Glomerular visceral epithelial cell (primary cell): Measurements from ENCODE around the gene FAM184B.

Source experiments
- DNase-seq: peaks from one replicate; pipeline ENCODE4 v3.0.0-alpha.2; 2016; ENCODE audit errors: extremely low spot score

FAM184B gene

DNA sequence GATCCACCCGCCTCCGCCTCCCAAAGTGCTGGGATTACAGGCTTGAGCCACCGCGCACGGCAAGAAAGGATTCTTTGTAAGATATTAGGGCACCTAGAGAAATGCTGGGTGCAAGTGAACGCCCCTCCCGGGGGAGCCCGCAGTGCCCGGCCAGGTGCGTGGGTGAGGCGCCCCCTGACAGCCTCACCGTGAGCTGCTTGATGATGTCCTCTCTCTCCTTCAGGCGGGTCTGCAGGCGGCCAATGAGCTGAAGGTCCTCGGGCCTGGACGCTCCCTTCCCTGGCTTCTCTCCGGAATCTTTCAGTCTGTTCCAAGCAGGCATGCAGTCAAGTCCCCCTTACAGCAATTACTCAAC, 145.1 kb downstream of the FAM184B start:
- no peak for DNase-seq

DNA sequence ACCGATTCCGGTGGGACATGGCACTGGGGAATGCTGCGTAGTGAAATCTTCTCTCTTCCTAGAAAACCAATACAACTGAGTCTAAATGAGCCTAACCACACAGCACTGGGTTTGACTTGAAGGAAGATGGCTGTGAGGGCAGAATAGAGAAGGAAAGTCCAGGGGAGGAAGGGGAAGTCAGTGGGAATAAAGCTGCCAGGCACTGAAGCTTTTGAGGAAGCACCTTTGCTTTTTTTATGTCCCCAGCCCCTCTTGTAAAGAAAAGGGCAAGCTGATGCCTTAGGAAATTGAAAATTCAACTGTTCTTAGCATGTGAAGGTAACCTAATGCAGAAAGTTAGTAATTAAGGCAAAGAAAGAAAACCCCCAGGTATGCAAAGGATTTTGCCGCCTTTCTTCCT, 146.4 kb downstream of the FAM184B start:
- DNase-seq, result no peak

GRCh38 chr4:17633600-17633999, 147.8 kb downstream of the FAM184B start:
- DNase-seq, result no peak

DNA sequence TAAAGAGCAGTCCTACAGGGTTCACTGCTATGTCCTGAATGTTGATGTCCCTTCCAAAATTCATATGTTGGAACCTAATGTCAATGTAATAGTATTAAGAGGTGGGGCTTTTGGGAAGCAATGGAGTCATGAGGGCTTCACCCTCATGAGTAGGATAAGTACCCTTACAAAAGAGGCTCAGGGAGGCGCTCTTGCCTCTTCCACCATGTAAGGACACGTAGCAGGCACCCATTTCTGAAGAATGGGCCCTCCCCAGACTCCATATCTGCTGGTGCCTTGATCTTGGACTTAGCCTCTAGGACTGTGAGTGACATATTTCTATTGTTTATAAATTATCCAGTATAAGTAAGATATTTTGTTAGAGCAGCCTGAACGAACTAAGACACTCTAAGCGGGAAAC, 151.2 kb downstream of the FAM184B start:
- DNase-seq, result no peak

DNA sequence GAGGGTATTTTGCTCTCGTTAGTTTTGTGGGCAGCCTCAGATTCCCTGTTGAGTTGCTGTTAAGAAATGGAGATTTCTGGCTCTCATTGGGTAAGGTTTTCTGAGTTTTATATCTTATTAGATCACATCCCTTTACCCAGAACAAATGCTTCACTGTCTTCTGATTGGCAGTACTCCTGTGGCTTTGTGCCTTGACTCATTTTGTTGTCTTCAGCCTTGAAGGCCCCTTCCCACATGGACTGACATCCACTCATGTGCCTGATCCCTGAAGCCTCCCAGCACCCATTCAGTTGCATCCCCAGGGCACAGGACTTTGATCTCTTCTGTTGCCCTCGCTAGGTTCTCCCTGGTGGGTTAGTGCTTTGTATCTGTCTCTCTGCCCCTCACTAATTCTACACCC, 156.6 kb downstream of the FAM184B start:
- DNase-seq, result no peak

DNA sequence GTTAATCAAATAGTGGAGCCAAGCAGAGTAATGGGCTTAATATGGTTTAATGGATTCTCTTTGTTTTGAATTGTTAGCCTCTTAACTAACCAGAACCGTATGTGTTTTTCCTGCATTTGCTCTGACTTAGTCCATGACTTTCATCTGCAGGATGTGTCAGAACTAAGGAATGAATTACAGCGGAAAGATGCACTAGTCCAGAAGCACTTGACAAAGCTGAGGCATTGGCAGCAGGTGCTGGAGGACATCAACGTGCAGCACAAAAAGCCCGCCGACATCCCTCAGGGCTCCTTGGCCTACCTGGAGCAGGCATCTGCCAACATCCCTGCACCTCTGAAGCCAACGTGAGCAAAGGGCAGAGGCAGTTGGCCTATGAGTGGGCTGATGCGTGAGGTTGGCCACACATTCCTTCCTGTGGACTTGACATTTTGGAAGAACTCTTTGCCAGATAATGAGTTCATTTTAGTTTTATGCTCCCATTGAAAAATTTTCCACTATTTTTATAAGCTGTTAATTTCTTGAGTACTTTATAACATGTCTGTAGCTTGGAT, 157.9 kb downstream of the FAM184B start:
- no peak for DNase-seq

DNA sequence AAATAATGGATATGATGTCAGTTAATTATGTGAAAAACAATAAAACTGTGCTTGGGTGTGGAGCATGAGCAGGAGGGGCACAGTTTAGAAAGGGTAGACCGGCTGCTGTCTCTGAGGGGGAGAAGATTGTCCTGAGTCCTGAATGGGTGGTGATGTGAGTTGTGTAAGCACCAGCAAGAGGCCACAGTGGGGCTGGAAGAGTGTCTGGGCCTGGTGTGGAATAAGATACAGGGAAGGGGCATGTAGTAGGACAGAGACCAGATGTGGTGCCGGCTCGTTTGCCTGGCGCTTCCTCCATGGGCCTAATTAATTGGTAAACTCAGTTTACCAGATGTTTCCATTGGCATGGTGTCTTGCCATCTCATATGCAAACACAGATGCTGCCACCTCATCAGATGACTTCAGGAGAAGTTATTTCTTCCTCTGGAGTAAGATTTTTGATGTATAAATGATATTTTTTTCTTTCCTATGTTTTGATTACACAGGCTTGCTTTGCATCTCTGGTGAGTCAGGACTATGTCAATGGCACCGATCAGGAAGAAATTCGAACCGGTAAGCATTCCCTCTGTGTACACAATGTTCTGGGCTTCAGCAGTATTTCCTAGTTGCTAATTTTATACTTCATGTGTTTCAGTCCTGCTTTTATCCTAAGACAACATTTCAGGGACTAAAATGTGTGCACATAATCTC, 161.9 kb downstream of the FAM184B start:
- no peak for DNase-seq

DNA sequence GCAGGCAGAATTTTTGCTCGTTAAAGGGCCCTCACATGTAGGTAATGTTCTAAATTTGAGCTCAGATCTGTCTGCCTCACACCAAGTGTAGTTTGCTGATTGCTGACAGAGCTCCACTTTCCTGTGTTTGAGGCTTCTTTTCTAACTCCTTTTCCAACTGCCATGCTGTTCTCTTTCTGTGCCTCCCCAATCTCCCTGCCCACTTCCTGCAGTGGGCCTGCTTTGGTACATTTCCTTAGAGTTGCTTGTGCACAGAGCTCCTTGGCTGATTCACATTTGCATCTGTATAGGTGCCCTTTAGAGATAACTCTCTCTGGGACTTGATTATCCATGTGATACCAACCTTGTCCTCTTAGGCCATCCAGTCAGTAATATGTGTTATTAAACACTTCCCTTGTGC, 162.5 kb downstream of the FAM184B start:
- no peak for DNase-seq

DNA sequence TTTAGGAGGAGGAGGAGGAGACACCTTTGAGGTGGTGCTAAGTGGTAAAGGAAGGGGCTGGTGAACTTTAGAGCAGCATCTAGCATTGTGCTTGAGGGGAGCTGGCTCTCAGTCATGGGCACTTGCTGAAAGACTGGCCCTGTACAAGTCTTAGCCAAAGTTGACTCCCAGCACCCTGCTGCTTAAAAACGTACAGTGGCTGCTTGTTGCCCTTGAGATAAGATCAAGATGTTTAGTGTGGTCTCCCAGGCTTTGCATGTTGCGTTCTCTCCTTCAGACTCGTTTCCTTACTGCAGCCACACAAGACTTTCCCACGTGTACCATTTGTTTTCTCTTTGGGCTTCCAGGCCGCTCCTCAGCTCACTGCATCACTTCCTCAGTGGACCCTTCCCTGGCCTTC, 165.1 kb downstream of the FAM184B start:
- DNase-seq, result no peak

DNA sequence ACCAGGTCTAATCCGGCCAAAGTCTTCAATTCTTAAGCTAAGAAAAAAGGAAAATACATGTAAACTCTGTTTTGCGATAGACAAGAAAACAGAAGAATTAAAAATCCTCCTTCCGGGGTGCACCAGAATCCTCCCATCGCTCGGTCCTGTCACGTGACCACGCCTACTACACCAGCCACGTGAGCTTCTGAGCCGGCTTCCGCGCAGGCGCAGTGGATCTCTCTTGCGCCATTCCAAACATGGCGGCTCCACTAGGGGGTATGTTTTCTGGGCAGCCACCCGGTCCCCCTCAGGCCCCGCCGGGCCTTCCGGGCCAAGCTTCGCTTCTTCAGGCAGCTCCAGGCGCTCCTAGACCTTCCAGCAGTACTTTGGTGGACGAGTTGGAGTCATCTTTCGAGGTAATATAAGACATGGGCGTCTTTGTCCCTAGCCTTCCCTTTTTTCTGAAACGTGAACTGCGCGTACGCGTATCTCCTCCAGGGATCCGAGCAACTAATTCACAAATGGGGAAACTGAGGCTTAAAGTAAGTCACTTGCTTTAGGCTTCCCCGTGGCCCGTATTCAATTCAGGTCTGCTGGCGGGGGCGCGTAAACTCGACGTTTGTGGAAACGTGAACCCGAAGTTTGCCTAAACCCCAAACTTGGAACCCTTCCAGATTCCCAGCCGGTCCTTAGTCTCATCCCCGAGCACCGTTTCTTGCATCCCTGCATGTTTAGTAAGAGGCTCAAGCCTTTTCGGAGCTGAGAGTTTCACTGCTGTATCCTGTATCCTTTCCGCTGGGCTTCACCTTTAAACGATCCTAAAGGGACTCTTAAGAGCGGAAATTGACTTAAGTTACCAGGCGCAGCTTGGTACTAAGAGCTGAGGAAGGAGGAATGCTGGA, 166.8 kb downstream of the FAM184B start, which contains the start of gene MED28:
Gene MED28, plus strand, starts transcription at position 226 of the 884 bp plus-strand sequence. Its CDS starts 14 bp downstream, at position 240.
- peak; percentile 96 for DNase-seq

- DNase-seq, result no peak
Observed at GRCh38 chr4:17613761-17614415, 167.5 kb downstream of the FAM184B start.

DNA sequence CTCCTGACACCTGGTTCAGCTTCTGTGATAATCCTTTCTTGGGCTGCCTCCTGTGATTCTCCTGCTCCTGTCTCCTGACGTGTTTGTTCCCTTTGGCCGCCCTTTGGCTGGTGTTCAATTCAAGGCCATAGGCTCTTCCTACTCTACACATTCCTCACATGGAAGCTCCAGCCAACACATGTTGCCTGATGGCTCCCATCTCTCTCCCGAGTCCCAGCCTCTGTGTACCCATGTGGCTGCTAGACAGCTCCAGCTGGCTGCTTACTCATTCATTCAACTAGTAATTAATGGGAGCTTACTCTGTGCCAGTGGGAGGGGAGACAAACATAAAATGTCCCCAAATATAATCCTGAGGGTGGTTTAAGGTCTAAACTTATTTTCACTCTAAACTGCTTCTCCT, 176.2 kb downstream of the FAM184B start:
- no peak for DNase-seq

DNA sequence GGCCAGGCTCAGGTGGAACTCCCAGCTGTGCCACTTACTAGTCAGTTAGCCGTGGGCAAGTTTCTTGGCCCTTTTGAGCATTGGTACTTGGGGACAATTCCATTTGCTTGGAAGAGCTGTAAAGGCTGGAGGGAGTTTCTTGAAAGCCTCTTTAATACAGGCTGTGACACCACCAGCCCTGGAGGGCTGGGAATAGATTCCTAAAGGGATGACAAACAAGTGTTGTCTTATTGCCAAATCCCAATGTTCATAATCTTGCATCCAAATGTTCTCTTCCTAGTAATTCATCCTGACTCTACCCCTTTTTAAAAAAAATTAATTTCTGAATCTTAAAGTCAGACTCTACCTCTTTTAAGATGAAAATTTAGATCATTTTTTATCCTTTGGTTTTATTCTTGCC, 181.6 kb downstream of the FAM184B start:
- no peak for DNase-seq

DNA sequence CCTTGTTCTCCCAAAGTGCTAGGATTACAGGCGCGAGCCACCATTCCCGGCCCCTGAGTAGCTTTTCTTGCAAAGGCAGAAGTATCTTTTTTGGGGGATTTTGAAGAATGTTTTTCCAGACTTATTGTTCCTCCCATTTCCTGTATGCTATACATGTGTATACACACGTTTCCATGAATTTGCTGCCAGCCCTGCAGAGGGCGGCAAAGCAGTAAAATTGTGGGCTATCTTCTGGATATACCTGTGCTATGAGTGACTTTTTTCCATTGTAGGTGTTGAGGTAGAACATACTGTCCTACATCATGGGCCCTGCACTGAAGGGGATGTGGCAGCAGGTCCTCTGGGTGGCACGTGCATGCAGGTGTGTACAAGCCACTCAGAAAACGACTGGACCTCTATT, 183.9 kb downstream of the FAM184B start:
- DNase-seq, result peak; percentile 15

GRCh38 chr4:17595471-17596005, 185.9 kb downstream of the FAM184B start:
- no peak for DNase-seq

DNA sequence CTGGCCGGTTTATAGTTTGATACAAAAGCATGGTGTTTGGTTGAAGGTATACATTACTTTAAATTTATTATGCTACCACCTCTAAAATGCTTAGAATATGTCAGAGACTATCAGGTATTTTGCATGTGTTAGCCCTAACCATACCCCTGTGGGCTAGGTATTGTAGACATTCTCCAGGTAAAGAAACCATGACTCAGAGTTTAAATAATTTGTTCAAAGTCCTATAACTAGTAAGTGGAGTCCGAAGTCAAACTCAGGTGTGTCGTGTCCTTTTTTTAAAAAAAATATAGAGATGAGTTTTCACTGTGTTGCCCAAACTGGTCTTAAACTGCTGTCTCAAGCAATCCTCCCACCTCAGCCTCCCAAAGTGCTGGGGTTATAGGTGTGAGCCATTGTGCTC, 192.1 kb downstream of the FAM184B start:
- DNase-seq, result no peak

- no peak for DNase-seq
Observed at GRCh38 chr4:17587094-17587822, 194.2 kb downstream of the FAM184B start.

DNA sequence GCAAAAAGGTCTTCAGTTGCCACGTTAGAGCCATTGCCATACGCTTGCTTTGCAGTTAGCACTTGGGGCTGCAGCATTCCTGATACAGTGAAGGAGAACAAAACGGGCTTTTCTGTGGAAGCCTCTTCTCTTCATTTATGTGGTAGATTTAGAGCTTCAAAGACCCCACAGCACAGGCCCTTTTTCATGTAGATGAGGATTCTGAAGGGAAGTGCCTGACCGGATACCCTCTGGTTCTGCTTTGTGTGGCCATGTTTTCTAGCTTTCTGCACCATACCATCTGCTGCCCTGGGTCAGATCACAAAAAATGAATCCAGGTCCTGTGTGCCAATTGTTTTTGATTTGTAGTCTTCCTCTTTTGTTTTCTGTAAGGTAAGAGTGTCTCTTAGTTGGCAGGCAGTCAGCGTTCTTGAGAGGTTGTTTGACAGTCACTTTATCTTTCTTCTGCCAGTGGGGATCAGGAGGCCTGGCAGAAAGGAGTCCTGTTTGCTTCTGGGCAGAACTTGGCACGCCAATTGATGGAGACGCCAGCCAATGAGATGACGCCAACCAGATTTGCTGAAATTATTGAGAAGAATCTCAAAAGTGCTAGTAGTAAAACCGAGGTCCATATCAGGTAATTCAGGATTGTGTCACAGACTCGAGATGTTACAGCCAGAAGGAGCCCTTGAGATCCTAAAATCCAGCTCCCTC, 196.8 kb downstream of the FAM184B start:
- no peak for DNase-seq

DNA sequence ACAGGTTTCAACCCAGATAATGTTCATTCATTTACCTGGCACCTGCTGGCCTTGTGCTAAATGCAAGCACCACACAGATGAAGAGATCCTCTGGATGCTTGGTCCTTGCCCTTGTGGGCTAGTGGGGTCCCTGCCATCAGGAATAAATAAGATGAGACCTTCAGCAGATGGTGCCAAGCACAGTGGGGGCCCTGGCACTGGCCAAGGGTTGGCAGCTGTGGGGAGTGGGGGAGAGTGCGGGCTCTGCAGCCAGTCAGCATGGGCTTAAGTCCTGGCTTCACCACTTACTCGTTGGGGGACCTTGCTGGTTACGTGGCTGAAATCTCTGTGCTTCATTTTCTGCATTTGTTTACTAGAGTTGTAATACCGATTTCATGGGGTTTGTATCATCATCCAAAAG, 197.5 kb downstream of the FAM184B start:
- DNase-seq, result no peak

DNA sequence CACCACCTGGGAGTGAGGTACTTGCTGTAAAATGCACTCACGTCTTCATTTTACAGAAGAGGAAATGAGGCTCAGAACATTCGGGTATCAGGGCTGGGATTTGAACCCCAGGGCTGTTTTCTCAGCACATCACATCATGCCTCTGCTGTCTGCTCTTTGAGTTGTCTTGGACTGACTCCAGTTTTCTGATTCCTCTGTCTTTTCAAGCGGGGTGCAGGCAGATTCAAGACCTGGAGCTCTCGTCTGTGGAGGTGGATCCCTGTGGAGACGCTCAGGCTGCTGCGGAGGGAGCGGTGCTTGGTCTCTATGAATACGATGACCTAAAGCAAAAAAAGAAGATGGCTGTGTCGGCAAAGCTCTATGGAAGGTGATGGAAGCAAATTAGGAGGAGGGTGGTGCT, 198.1 kb downstream of the FAM184B start:
- DNase-seq, result no peak

DNA sequence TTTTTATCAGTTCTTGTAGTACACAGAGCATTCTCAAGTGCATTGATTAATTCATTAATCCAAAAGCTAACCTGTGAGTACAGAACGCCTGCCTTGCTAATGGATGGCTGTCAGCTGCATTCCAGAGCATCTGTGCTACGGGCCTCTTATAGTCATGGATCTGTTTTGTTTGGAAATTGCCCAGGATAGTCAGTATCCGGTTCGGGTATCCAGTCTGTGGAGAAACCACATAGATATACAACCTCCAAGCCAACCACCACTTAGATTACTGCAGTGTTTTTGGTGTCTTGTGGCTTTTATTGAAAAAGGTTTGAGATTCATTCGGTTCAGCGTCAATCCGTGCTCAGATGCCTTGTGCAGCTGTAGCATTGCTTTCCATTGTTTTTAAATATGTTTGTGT, 200.5 kb downstream of the FAM184B start:
- peak; percentile 64 for DNase-seq
